ENCODE data around the gene FERMT1.

DNA sequence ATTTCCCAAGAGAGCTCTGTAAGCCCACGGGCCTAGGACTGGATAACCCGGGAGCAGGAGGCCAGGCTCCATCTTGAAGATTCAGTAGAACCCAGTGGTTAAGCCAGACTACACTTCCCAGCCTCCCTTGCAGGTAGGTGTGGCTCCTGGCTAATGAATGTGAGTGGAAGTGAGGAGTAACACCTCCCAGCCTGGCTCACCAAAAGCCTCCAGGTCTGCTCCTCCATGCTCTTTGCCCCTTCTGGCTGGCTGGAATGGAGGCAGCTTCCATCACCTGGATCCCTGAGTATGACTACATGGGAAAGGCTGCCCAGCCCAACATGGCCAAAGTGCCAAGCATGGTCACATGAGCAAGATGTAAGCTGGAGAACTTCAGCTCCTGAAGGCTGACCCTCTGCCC is 78.7 kb downstream of the FERMT1 start:
- TF ChIP-seq RAD21 (IDR thresholded peaks at IDR 0.05; ENCODE audit: low read length) (no peak), CHD1 (IDR thresholded peaks at IDR 0.05; ENCODE audit: low read depth, low read length) (no peak), RFX5 (IDR thresholded peaks at IDR 0.05; ENCODE audit: low read depth, low read length) (no peak), POLR2A (IDR thresholded peaks at IDR 0.05; ENCODE audit: low read depth, low read length) (no peak), BHLHE40 (IDR thresholded peaks at IDR 0.05; ENCODE audit: low read depth, low read length) (no peak), MXI1 (IDR thresholded peaks at IDR 0.05; ENCODE audit: borderline replicate concordance, low read depth, low read length) (no peak), MAFK (IDR thresholded peaks at IDR 0.05; ENCODE audit: low read depth, low read length) (no peak), CEBPB (IDR thresholded peaks at IDR 0.05; ENCODE audit: low read depth, low read length) (no peak), SMC3 (IDR thresholded peaks at IDR 0.05; ENCODE audit: low read depth, low read length) (no peak), NFE2L2 (IDR thresholded peaks at IDR 0.05; ENCODE audit: low read depth, low read length) (no peak), FOS (IDR thresholded peaks at IDR 0.05; ENCODE audit: low read depth, low read length) (no peak)
- TF ChIP-seq, protein P1, sequence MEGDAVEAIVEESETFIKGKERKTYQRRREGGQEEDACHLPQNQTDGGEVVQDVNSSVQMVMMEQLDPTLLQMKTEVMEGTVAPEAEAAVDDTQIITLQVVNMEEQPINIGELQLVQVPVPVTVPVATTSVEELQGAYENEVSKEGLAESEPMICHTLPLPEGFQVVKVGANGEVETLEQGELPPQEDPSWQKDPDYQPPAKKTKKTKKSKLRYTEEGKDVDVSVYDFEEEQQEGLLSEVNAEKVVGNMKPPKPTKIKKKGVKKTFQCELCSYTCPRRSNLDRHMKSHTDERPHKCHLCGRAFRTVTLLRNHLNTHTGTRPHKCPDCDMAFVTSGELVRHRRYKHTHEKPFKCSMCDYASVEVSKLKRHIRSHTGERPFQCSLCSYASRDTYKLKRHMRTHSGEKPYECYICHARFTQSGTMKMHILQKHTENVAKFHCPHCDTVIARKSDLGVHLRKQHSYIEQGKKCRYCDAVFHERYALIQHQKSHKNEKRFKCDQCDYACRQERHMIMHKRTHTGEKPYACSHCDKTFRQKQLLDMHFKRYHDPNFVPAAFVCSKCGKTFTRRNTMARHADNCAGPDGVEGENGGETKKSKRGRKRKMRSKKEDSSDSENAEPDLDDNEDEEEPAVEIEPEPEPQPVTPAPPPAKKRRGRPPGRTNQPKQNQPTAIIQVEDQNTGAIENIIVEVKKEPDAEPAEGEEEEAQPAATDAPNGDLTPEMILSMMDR (conservative IDR thresholded peaks at IDR 0.05; ENCODE audit: low read depth, low read length), result no peak
- TF ChIP-seq, protein P2, sequence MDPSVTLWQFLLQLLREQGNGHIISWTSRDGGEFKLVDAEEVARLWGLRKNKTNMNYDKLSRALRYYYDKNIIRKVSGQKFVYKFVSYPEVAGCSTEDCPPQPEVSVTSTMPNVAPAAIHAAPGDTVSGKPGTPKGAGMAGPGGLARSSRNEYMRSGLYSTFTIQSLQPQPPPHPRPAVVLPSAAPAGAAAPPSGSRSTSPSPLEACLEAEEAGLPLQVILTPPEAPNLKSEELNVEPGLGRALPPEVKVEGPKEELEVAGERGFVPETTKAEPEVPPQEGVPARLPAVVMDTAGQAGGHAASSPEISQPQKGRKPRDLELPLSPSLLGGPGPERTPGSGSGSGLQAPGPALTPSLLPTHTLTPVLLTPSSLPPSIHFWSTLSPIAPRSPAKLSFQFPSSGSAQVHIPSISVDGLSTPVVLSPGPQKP (IDR thresholded peaks at IDR 0.05; ENCODE audit: borderline replicate concordance, low read depth, low read length), result no peak
- TF ChIP-seq, protein P3, sequence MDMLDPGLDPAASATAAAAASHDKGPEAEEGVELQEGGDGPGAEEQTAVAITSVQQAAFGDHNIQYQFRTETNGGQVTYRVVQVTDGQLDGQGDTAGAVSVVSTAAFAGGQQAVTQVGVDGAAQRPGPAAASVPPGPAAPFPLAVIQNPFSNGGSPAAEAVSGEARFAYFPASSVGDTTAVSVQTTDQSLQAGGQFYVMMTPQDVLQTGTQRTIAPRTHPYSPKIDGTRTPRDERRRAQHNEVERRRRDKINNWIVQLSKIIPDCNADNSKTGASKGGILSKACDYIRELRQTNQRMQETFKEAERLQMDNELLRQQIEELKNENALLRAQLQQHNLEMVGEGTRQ (IDR thresholded peaks at IDR 0.05; ENCODE audit: low read depth, low read length), result no peak
